Measurements from ENCODE around the gene CRLF1.

DNA sequence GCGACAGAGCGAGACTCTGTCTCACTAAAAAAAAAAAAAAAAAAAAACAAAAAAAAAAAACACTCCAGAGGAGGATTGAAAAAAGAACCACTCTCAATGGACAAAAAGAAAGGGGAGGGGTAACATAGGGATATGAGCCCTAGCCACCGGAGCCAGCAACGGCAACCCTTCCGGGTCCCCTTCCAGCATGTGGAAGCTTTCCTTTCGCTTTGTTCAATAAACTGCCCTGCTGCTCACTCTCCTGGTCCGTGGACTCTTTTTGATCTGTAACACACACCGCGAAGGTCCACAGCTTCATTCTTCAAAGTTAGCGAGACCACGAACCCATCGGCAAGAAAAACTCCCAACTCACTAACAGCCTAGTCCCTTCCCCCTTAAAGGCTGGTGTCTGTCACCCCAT lies 19.0 kb downstream of the CRLF1 start:
- no peak for TF ChIP-seq POLR2AphosphoS5 (IDR thresholded peaks at IDR 0.05; ENCODE audit: low read length)
- TF ChIP-seq BRCA1 (IDR thresholded peaks at IDR 0.05; ENCODE audit: low read depth, low read length): no peak
- no peak for TF ChIP-seq CTCF (IDR thresholded peaks at IDR 0.05 in 2 of 3, conservative IDR thresholded peaks at IDR 0.05 in 1 of 3; ENCODE audit: control insufficient read depth in 2 of 3, extremely low read depth in 1 of 3, insufficient read depth in 1 of 3, low read depth in 3 of 3, low read length in 3 of 3)
- TF ChIP-seq MYC (IDR thresholded peaks at IDR 0.05; ENCODE audit: insufficient read depth, insufficient read length, insufficient replicate concordance, low read length, severe bottlenecking): no peak
- TF ChIP-seq REST (IDR thresholded peaks at IDR 0.05; ENCODE audit: low read depth, low read length): no peak
- no peak for TF ChIP-seq SP1 (IDR thresholded peaks at IDR 0.05; ENCODE audit: low read depth, low read length)
- no peak for TF ChIP-seq MYB (IDR thresholded peaks at IDR 0.05; ENCODE audit: borderline replicate concordance, low read depth, low read length)
- no peak for TF ChIP-seq EZH2 (IDR thresholded peaks at IDR 0.05; ENCODE audit: borderline replicate concordance, control insufficient read depth, low read depth, low read length)
- no peak for TF ChIP-seq PML (IDR thresholded peaks at IDR 0.05; ENCODE audit: low read length)
- no peak for TF ChIP-seq POU2F2 (IDR thresholded peaks at IDR 0.05; ENCODE audit: borderline replicate concordance, low read depth, low read length)
- no peak for TF ChIP-seq JUND (IDR thresholded peaks at IDR 0.05; ENCODE audit: low read depth, low read length)
- no peak for TF ChIP-seq ZNF24 (IDR thresholded peaks at IDR 0.05)
